ENCODE measurements around the gene ARHGAP26. TPM values are rescaled to one million over a fixed set of nuclear protein-coding genes. Genes with fewer than 3 reads are reported as not detected.

Gene ARHGAP26
- total and polyA plus RNA-seq, 10 donors, result 4.2 to 148 (median 55.5) TPM

GRCh38 chr5:143155455-143155854 is 385.3 kb downstream of the ARHGAP26 start:
- Histone ChIP-seq H3K36me3 (peaks cover 0 to 9% (median 0%) of the 10 kb centered on the region in 6 donors), H3K9me3 (no peaks in the 10 kb centered on the region), H3K27me3 (replicated peaks in 1 of 7) (no peaks in the 10 kb centered on the region), H3K27ac (peak overlapping the region in 4 of 8 donors; percentile 13 to 33 (median 24)), H3K4me1 (peaks cover 0 to 12% (median 4%) of the 10 kb centered on the region in 6 donors), H3K4me3 (no peak overlapping the region)
- 76 to 92% (median 85%) methylated on average over 3 of the region's 3 CpGs for WGBS, 5 donors
- DNase-seq, result no peak
- TF ChIP-seq CTCF (IDR thresholded peaks at IDR 0.05 in 8 of 11, conservative IDR thresholded peaks at IDR 0.05 in 3 of 11), result no peak
- intact Hi-C loops (cut with DNase I; ENCODE audit: low total_unique reads), result no loop called here

GRCh38 chr5:143156086-143156485 is 385.9 kb downstream of the ARHGAP26 start:
- intact Hi-C loops (cut with DNase I; ENCODE audit: low total_unique reads), result no loop called here
- Histone ChIP-seq H3K36me3 (peaks cover 0 to 6% (median 0%) of the 10 kb centered on the region in 6 donors), H3K4me1 (peaks cover 0 to 12% (median 4%) of the 10 kb centered on the region in 6 donors), H3K4me3 (no peak overlapping the region), H3K27me3 (replicated peaks in 1 of 7) (no peaks in the 10 kb centered on the region), H3K9me3 (no peaks in the 10 kb centered on the region), H3K27ac (no peak overlapping the region)
- WGBS, 5 donors, result 74 to 97% (median 84%) methylated on average over 1 of the region's 1 CpG
- no peak for TF ChIP-seq POLR2AphosphoS5 (IDR thresholded peaks at IDR 0.05)
- TF ChIP-seq POLR2A (IDR thresholded peaks at IDR 0.05), result no peak
- TF ChIP-seq CTCF (IDR thresholded peaks at IDR 0.05 in 8 of 11, conservative IDR thresholded peaks at IDR 0.05 in 3 of 11), result no peak
- no peak for DNase-seq

GRCh38 chr5:143156572-143156971 is 386.4 kb downstream of the ARHGAP26 start:
- intact Hi-C loops (cut with DNase I; ENCODE audit: low total_unique reads), result no loop called here
- 85 to 100% (median 95%) methylated on average over 4 of the region's 4 CpGs for WGBS, 5 donors
- H3K27ac ChIP-seq, result no peak overlapping the region
- DNase-seq, result no peak
- peaks cover 0 to 5% (median 0%) of the 10 kb centered on the region in 6 donors for H3K36me3 ChIP-seq
- TF ChIP-seq CTCF (IDR thresholded peaks at IDR 0.05 in 8 of 11, conservative IDR thresholded peaks at IDR 0.05 in 3 of 11) (no peak), POLR2A (IDR thresholded peaks at IDR 0.05) (no peak), POLR2AphosphoS5 (IDR thresholded peaks at IDR 0.05) (no peak)
- H3K27me3 ChIP-seq (replicated peaks in 1 of 7), result no peaks in the 10 kb centered on the region
- H3K4me3 ChIP-seq, result no peak overlapping the region
- H3K4me1 ChIP-seq, result peaks cover 0 to 12% (median 5%) of the 10 kb centered on the region in 6 donors
- H3K9me3 ChIP-seq, result no peaks in the 10 kb centered on the region

- no peak for DNase-seq
- TF ChIP-seq POLR2AphosphoS5 (IDR thresholded peaks at IDR 0.05), result no peak
- no peak for TF ChIP-seq CTCF (IDR thresholded peaks at IDR 0.05 in 8 of 11, conservative IDR thresholded peaks at IDR 0.05 in 3 of 11)
- TF ChIP-seq POLR2A (IDR thresholded peaks at IDR 0.05), result no peak
- Histone ChIP-seq H3K9me3 (no peaks in the 10 kb centered on the region), H3K36me3 (no peaks in the 10 kb centered on the region), H3K27ac (no peak overlapping the region), H3K27me3 (replicated peaks in 1 of 7) (no peaks in the 10 kb centered on the region), H3K4me1 (peaks cover 0 to 6% (median 0%) of the 10 kb centered on the region in 6 donors), H3K4me3 (no peak overlapping the region)
- WGBS, 5 donors, result 44 to 72% (median 61%) methylated on average over 3 of the region's 3 CpGs
- intact Hi-C loops (cut with DNase I; ENCODE audit: low total_unique reads), result no loop called here
These were observed 388.9 kb downstream of the ARHGAP26 start for GRCh38 chr5:143159031-143159430.
